Epithelial cell of proximal tubule (primary cell): ENCODE data around the gene SLC16A11. TPM values are rescaled to one million over a fixed set of nuclear protein-coding genes. Genes with fewer than 3 reads are reported as not detected.
A peak's percentile ranks its signal among the peaks of the same experiment; 100 is the strongest.

Experiments used
- DNase-seq: peaks from one replicate; pipeline ENCODE4 v3.0.0-alpha.2; 2011; ENCODE audit warnings: low read depth
- H3K4me3 ChIP-seq: 2 replicates; pipeline ENCODE4 v1.5.1; 2011; ENCODE audit warnings: low read depth, mild to moderate bottlenecking, low read length
- CTCF ChIP-seq: conservative IDR thresholded peaks from 2 replicates; pipeline ENCODE4 v1.5.1; 2012; ENCODE audit warnings: low read depth, mild to moderate bottlenecking, low read length
- total RNA-seq: library from RNA; depleted of rRNA; stranded (reverse); fragments of >200 nt; gene quantifications from 2 replicates; pipeline ENCODE4 v1.2.3, GENCODE V29; 2015

SLC16A11 gene
- total RNA-seq, 1 donor from 2014 or later, result not detected

GRCh38 chr17:7042501-7043181 is 1.3 kb downstream of the SLC16A11 start:
- no peak for DNase-seq
- no peak for TF ChIP-seq CTCF
- H3K4me3 ChIP-seq, result no peak overlapping the region

GRCh38 chr17:7041607-7042500 is 2.0 kb downstream of the SLC16A11 start:
- no peak for TF ChIP-seq CTCF
- no peak overlapping the region for H3K4me3 ChIP-seq
- no peak for DNase-seq

GRCh38 chr17:7039832-7040231 is 4.1 kb downstream of the SLC16A11 start:
- TF ChIP-seq CTCF, result no peak
- no peak for DNase-seq
- H3K4me3 ChIP-seq, result no peak overlapping the region

GRCh38 chr17:7038025-7038862 is 5.6 kb downstream of the SLC16A11 start:
- H3K4me3 ChIP-seq, result no peak overlapping the region
- no peak for DNase-seq
- no peak for TF ChIP-seq CTCF

GRCh38 chr17:7035591-7036368 is 8.1 kb downstream of the SLC16A11 start, which contains the start of gene SLC16A13:
Gene SLC16A13 (plus strand): TSS chr17:7036015. CDS start chr17:7036383, 368 bp downstream.
- H3K4me3 ChIP-seq, result peak within 1 kb of the TSS; percentile 59
- no peak for DNase-seq
- TF ChIP-seq CTCF, result no peak
